Caco-2 (cell line): Measurements from ENCODE around the gene EPC2. TPM values are rescaled to one million over a fixed set of nuclear protein-coding genes. Genes with fewer than 3 reads are reported as not detected.

Experiments
- BruUV-seq: library from RNA; stranded (reverse); fragments of 400-500 nt; replicated peaks from 2 replicates; lab custom pipeline; 2021; lab: Mats Ljungman, UMichigan
- CTCF ChIA-PET: fragments of 300-600 bp; sonication (Branson Sonifier 250); formaldehyde crosslinking; loops from one replicate; lab custom pipeline; 2022; ENCODE audit warnings: antibody characterized with exemption; lab: Charles Lee
- POLR2A ChIA-PET: fragments of 300-600 bp; sonication (Branson Sonifier 250); formaldehyde crosslinking; loops from one replicate; lab custom pipeline; 2022; ENCODE audit warnings: antibody characterized with exemption; lab: Charles Lee
- DNase-seq, 2 experiments: peaks; one replicate each; pipeline versions ENCODE4 v3.0.0 to v3.0.0-alpha.2; 2020 to 2022
- H3K27me3 ChIP-seq: replicated peaks from 2 replicates; pipeline ENCODE4 v1.6.0; 2011; ENCODE audit warnings: low read length; ENCODE audit not compliant: control insufficient read depth, insufficient read depth
- H3K36me3 ChIP-seq: 2 replicates; pipeline ENCODE4 v1.5.1; 2011; ENCODE audit warnings: low read length; ENCODE audit not compliant: control insufficient read depth, insufficient read depth
- H3K4me1 ChIP-seq: fragments of 250-450 bp; sonication (Bioruptor Pico); 2 replicates; pipeline ENCODE4 v1.5.1; 2020; ENCODE audit warnings: mild to moderate bottlenecking
- H3K4me3 ChIP-seq: 2 replicates; pipeline ENCODE4 v1.5.1; 2011; ENCODE audit warnings: low read depth, mild to moderate bottlenecking, control low read depth, low read length
- H3K9me3 ChIP-seq: fragments of 250-450 bp; sonication (Bioruptor Pico); 2 replicates; pipeline ENCODE4 v1.5.1; 2020; ENCODE audit warnings: mild to moderate bottlenecking, moderate library complexity
- H3K27ac Mint-ChIP-seq: one replicate; pipeline ENCODE4 v1.8.0; 2022; ENCODE audit warnings: mixed read lengths; ENCODE audit not compliant: unreplicated experiment
- H3K27me3 Mint-ChIP-seq: one replicate; pipeline ENCODE4 v1.8.0; 2022; ENCODE audit warnings: mixed read lengths; ENCODE audit not compliant: insufficient read depth, unreplicated experiment
- H3K36me3 Mint-ChIP-seq: one replicate; pipeline ENCODE4 v1.8.0; 2022; ENCODE audit warnings: mild to moderate bottlenecking, mixed read lengths; ENCODE audit not compliant: insufficient read depth, unreplicated experiment
- H3K4me1 Mint-ChIP-seq: one replicate; pipeline ENCODE4 v1.8.0; 2022; ENCODE audit warnings: low read depth, mixed read lengths; ENCODE audit not compliant: unreplicated experiment
- H3K4me3 Mint-ChIP-seq: one replicate; pipeline ENCODE4 v1.8.0; 2022; ENCODE audit warnings: mild to moderate bottlenecking, moderate library complexity, mixed read lengths; ENCODE audit not compliant: unreplicated experiment
- H3K9me3 Mint-ChIP-seq: one replicate; pipeline ENCODE4 v1.8.0; 2022; ENCODE audit warnings: mixed read lengths; ENCODE audit not compliant: unreplicated experiment
- CTCF ChIP-seq, 2 experiments: fragments of 200-600 bp in 1 of 2; IDR thresholded peaks; 1 replicate in 1 of 2; 2 replicates in 1 of 2; pipeline versions ENCODE4 v1.5.1 to v1.8.0; 2011 to 2022; ENCODE audit warnings: antibody characterized with exemption in 1 of 2, control low read depth in 1 of 2, inconsistent platforms in 1 of 2, low read depth in 1 of 2, low read length in 1 of 2, mild to moderate bottlenecking in 1 of 2, moderate library complexity in 1 of 2; ENCODE audit not compliant: insufficient read depth in 1 of 2, severe bottlenecking in 1 of 2, unreplicated experiment in 1 of 2
- intact Hi-C: fragments of 100-400 bp; cut with micrococcal nuclease; formaldehyde crosslinking; loops from one replicate; pipeline ENCODE4 v1.10.0; 2022; ENCODE audit not compliant: unreplicated experiment
- total RNA-seq: library from RNA; stranded (reverse); gene quantifications from 2 replicates; pipeline ENCODE4 v1.2.3, GENCODE V29; 2022

The EPC2 gene
- total RNA-seq, 1 experiment from 2014 or later, result 32.0 TPM

DNA sequence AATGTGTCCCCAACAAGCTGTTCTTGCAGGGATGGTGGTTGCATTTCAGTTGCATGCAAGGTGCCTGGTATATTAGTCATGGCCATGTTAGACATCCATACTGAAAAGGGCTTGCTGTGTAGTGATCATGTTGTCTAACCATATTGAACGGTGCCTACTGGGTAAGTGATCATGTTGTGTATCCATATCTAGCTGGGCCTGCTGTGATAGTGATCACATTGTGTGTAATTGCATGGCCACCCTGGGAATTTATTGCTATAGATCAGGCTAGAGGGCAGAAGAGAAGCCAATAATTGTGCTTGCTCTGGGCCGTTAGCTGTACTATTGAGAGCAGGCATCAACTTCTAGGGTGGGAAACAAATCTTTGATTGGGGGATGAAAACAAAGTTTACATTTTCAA, 9.8 kb upstream of the EPC2 start:
- CTCF ChIA-PET, result no interaction called here
- H3K9me3 ChIP-seq, result no peaks in the 10 kb centered on the region
- TF ChIP-seq CTCF (IDR thresholded peaks at IDR 0.05; ENCODE audit: insufficient read depth in 1 of 2, low read depth in 1 of 2, low read length in 1 of 2, severe bottlenecking in 1 of 2, unreplicated experiment in 1 of 2), result no peak
- H3K4me3 ChIP-seq, result no peak overlapping the region
- no peak overlapping the region for H3K27ac Mint-ChIP-seq
- no peaks in the 10 kb centered on the region for H3K4me1 Mint-ChIP-seq
- no peak for DNase-seq
- intact Hi-C loops, result no loop called here
- H3K4me1 ChIP-seq, result no peaks in the 10 kb centered on the region
- H3K4me3 Mint-ChIP-seq, result no peak overlapping the region
- H3K27me3 ChIP-seq, result no peaks in the 10 kb centered on the region
- no peaks in the 10 kb centered on the region for H3K36me3 Mint-ChIP-seq
- BruUV-seq, result no TSS peak
- no peaks in the 10 kb centered on the region for H3K9me3 Mint-ChIP-seq
- H3K36me3 ChIP-seq, result no peaks in the 10 kb centered on the region
- peaks cover 6% of the 10 kb centered on the region for H3K27me3 Mint-ChIP-seq
- POLR2A ChIA-PET, result no interaction called here

DNA sequence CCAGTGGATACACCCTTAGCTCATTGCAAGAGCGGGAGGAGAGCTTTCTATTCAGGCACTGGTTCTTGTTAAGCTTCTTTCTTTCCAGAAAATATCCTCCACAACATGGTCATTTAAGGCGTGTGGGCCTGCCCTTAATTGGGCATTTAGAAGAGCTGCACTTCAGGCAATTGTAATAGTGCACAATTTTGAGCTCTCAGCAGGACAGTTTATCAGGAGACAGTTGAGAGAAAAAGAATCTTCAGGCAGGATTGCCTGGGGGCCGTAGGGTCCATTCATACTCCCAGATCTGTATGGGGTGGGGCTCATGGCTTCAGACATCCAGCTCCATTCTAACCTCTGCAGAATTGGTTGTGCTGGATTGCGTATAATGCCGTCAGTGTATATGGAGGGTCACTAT, 6.0 kb upstream of the EPC2 start:
- Mint-ChIP-seq H3K36me3 (no peaks in the 10 kb centered on the region), H3K27ac (no peak overlapping the region), H3K9me3 (no peaks in the 10 kb centered on the region), H3K4me1 (peaks cover 3% of the 10 kb centered on the region), H3K27me3 (peaks cover 3% of the 10 kb centered on the region), H3K4me3 (no peak overlapping the region)
- BruUV-seq, result no TSS peak
- ChIA-PET CTCF (interaction anchor here (0.8 kb wide), 1 partner anchor 101 kb away, joined by 6 read pairs; no protein-coding TSS in a partner anchor), POLR2A (no interaction called here)
- no peak for DNase-seq
- no peaks in the 10 kb centered on the region for H3K27me3 ChIP-seq
- H3K36me3 ChIP-seq, result no peaks in the 10 kb centered on the region
- H3K9me3 ChIP-seq, result no peaks in the 10 kb centered on the region
- intact Hi-C loops, result no loop called here
- TF ChIP-seq CTCF (IDR thresholded peaks at IDR 0.05; ENCODE audit: insufficient read depth in 1 of 2, low read depth in 1 of 2, low read length in 1 of 2, severe bottlenecking in 1 of 2, unreplicated experiment in 1 of 2), result no peak
- no peaks in the 10 kb centered on the region for H3K4me1 ChIP-seq
- H3K4me3 ChIP-seq, result no peak overlapping the region

DNA sequence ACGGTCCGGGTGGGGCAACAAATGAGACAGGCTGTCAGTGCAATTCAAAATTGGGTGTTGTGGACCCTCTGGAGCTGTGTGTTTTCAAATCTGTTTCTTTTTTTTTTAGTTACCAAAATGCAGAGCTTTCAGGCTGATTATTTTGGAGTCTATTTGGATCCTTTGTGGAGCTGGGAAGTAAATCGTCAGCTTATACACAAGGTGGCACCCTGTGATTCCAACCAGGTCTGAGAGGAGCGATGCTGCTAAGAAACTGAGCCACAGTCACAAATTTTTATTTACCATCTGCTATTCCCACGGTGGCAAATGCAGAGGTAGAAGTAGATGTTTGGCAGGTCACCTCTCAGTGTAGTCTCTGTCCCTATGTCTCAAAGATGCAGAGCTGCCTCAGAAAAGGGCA, 3.8 kb upstream of the EPC2 start:
- Mint-ChIP-seq H3K9me3 (no peaks in the 10 kb centered on the region), H3K4me1 (peaks cover 8% of the 10 kb centered on the region), H3K27me3 (no peaks in the 10 kb centered on the region), H3K27ac (no peak overlapping the region), H3K36me3 (peaks cover 12% of the 10 kb centered on the region), H3K4me3 (no peak overlapping the region)
- Histone ChIP-seq H3K36me3 (no peaks in the 10 kb centered on the region), H3K27me3 (no peaks in the 10 kb centered on the region), H3K4me1 (no peaks in the 10 kb centered on the region), H3K9me3 (no peaks in the 10 kb centered on the region), H3K4me3 (no peak overlapping the region)
- ChIA-PET POLR2A (interaction anchor here (0.6 kb wide), 1 partner anchor 26 kb away, joined by 4 read pairs; no protein-coding TSS in a partner anchor), CTCF (interaction anchor here (0.9 kb wide), 1 partner anchor 350 kb away, joined by 4 read pairs; no protein-coding TSS in a partner anchor)
- intact Hi-C loops, result loop anchor here (1.0 to 10.0 kb wide), 4 partner anchors 73 to 716 kb away; partner anchors contain the start of genes MBD5 and ORC4
- TF ChIP-seq CTCF (IDR thresholded peaks at IDR 0.05; ENCODE audit: insufficient read depth in 1 of 2, low read depth in 1 of 2, low read length in 1 of 2, severe bottlenecking in 1 of 2, unreplicated experiment in 1 of 2), result peak in 1 of 2 experiments; percentile 15
- no TSS peak for BruUV-seq
- DNase-seq, result no peak
